SK-N-SH treated with all-trans-retinoic acid at 6 μM for 48 hours (cell line): ENCODE results near the gene HOXD1.

Experiments used
- ATAC-seq: fragments of 200-7000 bp; cut with Tn5 transposase; 3 replicates; pipeline ENCODE4 v1.9.1; 2020; ENCODE audit warnings: mild to moderate bottlenecking, moderate library complexity
- ARNTL ChIP-seq: fragments of 450-650 bp; formaldehyde crosslinking; IDR thresholded peaks from 2 replicates; pipeline ENCODE4 v1.5.0; 2020; ENCODE audit warnings: low read depth, mild to moderate bottlenecking, moderate library complexity, borderline replicate concordance
- BACH2 ChIP-seq: fragments of 250-450 bp; sonication (Bioruptor Pico); IDR thresholded peaks from 2 replicates; pipeline ENCODE4 v1.9.0; 2021; ENCODE audit warnings: mild to moderate bottlenecking, borderline replicate concordance
- CREB5 ChIP-seq: fragments of 250-450 bp; sonication (Bioruptor Pico); IDR thresholded peaks from 2 replicates; pipeline ENCODE4 v1.5.1; 2020; ENCODE audit warnings: low read depth, mild to moderate bottlenecking, moderate library complexity
- CSDC2 ChIP-seq: fragments of 250-450 bp; sonication (Bioruptor Pico); IDR thresholded peaks from 2 replicates; pipeline ENCODE4 v1.5.0; 2020; ENCODE audit warnings: mild to moderate bottlenecking, moderate library complexity
- ESRRG ChIP-seq: fragments of 250-450 bp; sonication (Bioruptor Pico); IDR thresholded peaks from 2 replicates; pipeline ENCODE4 v1.6.1; 2021; ENCODE audit warnings: mild to moderate bottlenecking
- GLIS3 ChIP-seq: fragments of 250-450 bp; sonication (Bioruptor Pico); IDR thresholded peaks from 2 replicates; pipeline ENCODE4 v1.5.0; 2020; ENCODE audit warnings: mild to moderate bottlenecking, moderate library complexity
- ISL1 ChIP-seq: fragments of 250-450 bp; sonication (Bioruptor Pico); IDR thresholded peaks from 2 replicates; pipeline ENCODE4 v2.1.2; 2022; ENCODE audit warnings: mild to moderate bottlenecking, moderate library complexity
- OSR1 ChIP-seq: fragments of 250-450 bp; sonication (Bioruptor Pico); IDR thresholded peaks from 2 replicates; pipeline ENCODE4 v1.8.0; 2022; ENCODE audit warnings: moderate library complexity, mild to moderate bottlenecking, inconsistent platforms
- PATZ1 ChIP-seq: fragments of 250-450 bp; sonication (Bioruptor Pico); IDR thresholded peaks from 2 replicates; pipeline ENCODE4 v1.8.0; 2020; ENCODE audit warnings: mild to moderate bottlenecking, moderate library complexity, borderline replicate concordance
- POU6F1 ChIP-seq: fragments of 250-450 bp; sonication (Bioruptor Pico); IDR thresholded peaks from 2 replicates; pipeline ENCODE4 v1.8.0; 2021; ENCODE audit warnings: low read depth, mild to moderate bottlenecking, moderate library complexity, borderline replicate concordance
- PPARA ChIP-seq: fragments of 250-450 bp; sonication (Bioruptor Pico); IDR thresholded peaks from 2 replicates; pipeline ENCODE4 v1.5.0; 2020; ENCODE audit warnings: mild to moderate bottlenecking, borderline replicate concordance
- SNAI2 ChIP-seq: fragments of 250-450 bp; sonication (Bioruptor Pico); IDR thresholded peaks from 2 replicates; pipeline ENCODE4 v1.5.0; 2020; ENCODE audit warnings: mild to moderate bottlenecking, moderate library complexity
- TCF4 ChIP-seq: fragments of 250-450 bp; sonication (Bioruptor Pico); IDR thresholded peaks from 2 replicates; pipeline ENCODE4 v1.8.0; 2021; ENCODE audit warnings: mild to moderate bottlenecking, moderate library complexity, borderline replicate concordance
- TOX ChIP-seq: fragments of 250-450 bp; sonication (Bioruptor Pico); IDR thresholded peaks from 2 replicates; pipeline ENCODE4 v1.8.0; 2021; ENCODE audit warnings: mild to moderate bottlenecking, moderate library complexity, borderline replicate concordance
- ZC3H10 ChIP-seq: fragments of 250-450 bp; sonication (Bioruptor Pico); IDR thresholded peaks from 2 replicates; pipeline ENCODE4 v1.5.1; 2021; ENCODE audit warnings: mild to moderate bottlenecking, moderate library complexity
- ZFP3 ChIP-seq: fragments of 250-450 bp; sonication (Bioruptor Pico); IDR thresholded peaks from 2 replicates; pipeline ENCODE4 v1.5.0; 2020; ENCODE audit warnings: mild to moderate bottlenecking, moderate library complexity
- ZFP30 ChIP-seq: fragments of 450-650 bp; formaldehyde crosslinking; IDR thresholded peaks from 2 replicates; pipeline ENCODE4 v1.5.0; 2022; ENCODE audit warnings: mild to moderate bottlenecking, moderate library complexity
- ZNF565 ChIP-seq: fragments of 450-650 bp; formaldehyde crosslinking; conservative IDR thresholded peaks from 2 replicates; pipeline ENCODE4 v1.5.0; 2020; ENCODE audit warnings: low read depth, mild to moderate bottlenecking, moderate library complexity
- ZNF70 ChIP-seq: fragments of 450-650 bp; formaldehyde crosslinking; IDR thresholded peaks from 2 replicates; pipeline ENCODE4 v1.5.0; 2020; ENCODE audit warnings: mild to moderate bottlenecking, moderate library complexity
- ZNF8 ChIP-seq: fragments of 450-650 bp; formaldehyde crosslinking; IDR thresholded peaks from 2 replicates; pipeline ENCODE4 v1.5.0; 2020; ENCODE audit warnings: mild to moderate bottlenecking, moderate library complexity
- TF ChIP-seq, protein P1 (sequence below): fragments of 250-450 bp; sonication (Bioruptor Pico); IDR thresholded peaks from 2 replicates; pipeline ENCODE4 v1.5.0; 2020; ENCODE audit warnings: mild to moderate bottlenecking, moderate library complexity

Gene HOXD1

GRCh38 chr2:176155356-176156044 lies 33.0 kb upstream of the HOXD1 start:
- TF ChIP-seq ARNTL (CRISPR knock-in tag) (no peak), POU6F1 (CRISPR knock-in tag) (no peak), BACH2 (no peak), ZC3H10 (CRISPR knock-in tag) (no peak), TCF4 (CRISPR knock-in tag) (no peak), ISL1 (CRISPR knock-in tag) (no peak), CREB5 (CRISPR knock-in tag) (no peak), GLIS3 (CRISPR knock-in tag) (no peak), ZNF8 (CRISPR knock-in tag) (no peak), ESRRG (CRISPR knock-in tag) (no peak)
- TF ChIP-seq, all 23 proteins: peak for 0
- ATAC-seq: no peak

GRCh38 chr2:176156301-176156806 lies 32.1 kb upstream of the HOXD1 start:
- ATAC-seq: no peak
- TF ChIP-seq OSR1 (CRISPR knock-in tag): no peak
- no peak for TF ChIP-seq GLIS3 (CRISPR knock-in tag)
- no peak for TF ChIP-seq ZNF70 (CRISPR knock-in tag)
- TF ChIP-seq ZC3H10 (CRISPR knock-in tag): no peak
- no peak for TF ChIP-seq PPARA
- TF ChIP-seq, all 23 proteins: peak for 0

DNA sequence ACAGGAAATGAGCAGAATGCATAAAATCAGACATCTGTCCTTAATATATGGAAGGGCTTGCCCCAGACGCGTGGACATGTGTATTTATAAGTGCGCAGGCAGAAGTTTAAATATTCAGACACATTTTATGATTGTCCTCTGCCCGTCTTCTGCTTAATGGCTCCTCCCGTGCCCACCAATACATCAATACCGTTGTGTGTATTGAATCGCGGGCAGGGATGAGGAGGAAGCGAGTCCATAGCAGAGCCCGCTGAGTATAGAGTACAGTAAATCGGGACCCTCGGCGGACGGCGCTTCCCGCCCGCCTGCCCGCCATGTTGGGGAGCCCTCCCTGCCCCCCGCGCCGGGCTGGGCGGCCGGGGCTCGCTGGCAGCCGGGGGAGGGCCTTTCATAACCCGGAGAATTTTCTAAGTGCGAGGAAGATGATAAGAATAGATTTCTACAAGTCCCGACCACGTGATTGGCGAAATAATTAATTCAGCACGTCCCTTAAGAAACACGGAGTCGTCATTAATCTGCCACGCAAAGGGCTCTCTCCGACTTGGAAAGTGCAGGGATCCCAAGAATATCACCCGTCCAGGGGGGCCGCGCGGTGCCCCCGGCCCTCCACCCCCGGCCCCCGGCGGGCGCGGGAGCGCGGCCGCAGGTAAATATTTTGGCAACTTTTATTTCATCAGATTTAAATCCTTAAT lies 31.5 kb upstream of the HOXD1 start, which contains the start of gene HOXD3:
TSS of gene HOXD3 (plus strand) at position 501 of the 692 bp plus-strand sequence. CDS start 11,808 bp downstream, outside the sequence.
- peak; percentile 17 for ATAC-seq
- TF ChIP-seq BACH2: no peak
- no peak for TF ChIP-seq CREB5 (CRISPR knock-in tag)
- TF ChIP-seq, protein P1, sequence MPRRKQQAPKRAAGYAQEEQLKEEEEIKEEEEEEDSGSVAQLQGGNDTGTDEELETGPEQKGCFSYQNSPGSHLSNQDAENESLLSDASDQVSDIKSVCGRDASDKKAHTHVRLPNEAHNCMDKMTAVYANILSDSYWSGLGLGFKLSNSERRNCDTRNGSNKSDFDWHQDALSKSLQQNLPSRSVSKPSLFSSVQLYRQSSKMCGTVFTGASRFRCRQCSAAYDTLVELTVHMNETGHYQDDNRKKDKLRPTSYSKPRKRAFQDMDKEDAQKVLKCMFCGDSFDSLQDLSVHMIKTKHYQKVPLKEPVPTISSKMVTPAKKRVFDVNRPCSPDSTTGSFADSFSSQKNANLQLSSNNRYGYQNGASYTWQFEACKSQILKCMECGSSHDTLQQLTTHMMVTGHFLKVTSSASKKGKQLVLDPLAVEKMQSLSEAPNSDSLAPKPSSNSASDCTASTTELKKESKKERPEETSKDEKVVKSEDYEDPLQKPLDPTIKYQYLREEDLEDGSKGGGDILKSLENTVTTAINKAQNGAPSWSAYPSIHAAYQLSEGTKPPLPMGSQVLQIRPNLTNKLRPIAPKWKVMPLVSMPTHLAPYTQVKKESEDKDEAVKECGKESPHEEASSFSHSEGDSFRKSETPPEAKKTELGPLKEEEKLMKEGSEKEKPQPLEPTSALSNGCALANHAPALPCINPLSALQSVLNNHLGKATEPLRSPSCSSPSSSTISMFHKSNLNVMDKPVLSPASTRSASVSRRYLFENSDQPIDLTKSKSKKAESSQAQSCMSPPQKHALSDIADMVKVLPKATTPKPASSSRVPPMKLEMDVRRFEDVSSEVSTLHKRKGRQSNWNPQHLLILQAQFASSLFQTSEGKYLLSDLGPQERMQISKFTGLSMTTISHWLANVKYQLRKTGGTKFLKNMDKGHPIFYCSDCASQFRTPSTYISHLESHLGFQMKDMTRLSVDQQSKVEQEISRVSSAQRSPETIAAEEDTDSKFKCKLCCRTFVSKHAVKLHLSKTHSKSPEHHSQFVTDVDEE (CRISPR knock-in tag): no peak
- TF ChIP-seq ZNF565: no peak
- no peak for TF ChIP-seq ZFP30
- TF ChIP-seq TOX (CRISPR knock-in tag): no peak
- no peak for TF ChIP-seq ISL1 (CRISPR knock-in tag)
- TF ChIP-seq CSDC2 (CRISPR knock-in tag): no peak
- TF ChIP-seq TCF4 (CRISPR knock-in tag): no peak
- TF ChIP-seq SNAI2 (CRISPR knock-in tag): no peak
- TF ChIP-seq PPARA: no peak
- TF ChIP-seq ZNF70 (CRISPR knock-in tag): no peak
- TF ChIP-seq OSR1 (CRISPR knock-in tag): no peak
- no peak for TF ChIP-seq ZFP3 (CRISPR knock-in tag)
- TF ChIP-seq POU6F1 (CRISPR knock-in tag): no peak
- TF ChIP-seq GLIS3 (CRISPR knock-in tag): no peak
- TF ChIP-seq PATZ1 (CRISPR knock-in tag): no peak
